ENCODE measurements around the gene ANO6. TPM values are rescaled to one million over a fixed set of nuclear protein-coding genes. Genes with fewer than 3 reads are reported as not detected.
A peak's percentile ranks its signal among the peaks of the same experiment; 100 is the strongest.

The ANO6 gene
- total RNA-seq, 1 experiment from 2014 or later, result 46.8 TPM

GRCh38 chr12:45303945-45304344 lies 88.0 kb downstream of the ANO6 start:
- ChIA-PET POLR2A (no interaction called here), CTCF (no interaction called here)
- no peak for ATAC-seq
- H3K27me3 Mint-ChIP-seq (ENCODE audit: low read depth), result no peaks in the 10 kb centered on the region
- no peaks in the 10 kb centered on the region for H3K9me3 Mint-ChIP-seq
- TF ChIP-seq ZNF671 (CRISPR knock-in tag; IDR thresholded peaks at IDR 0.05), result no peak
- TF ChIP-seq SP1 (CRISPR knock-in tag; conservative IDR thresholded peaks at IDR 0.05), result no peak
- TF ChIP-seq ATF2 (CRISPR knock-in tag; IDR thresholded peaks at IDR 0.05; ENCODE audit: borderline replicate concordance, low read depth), result no peak
- no peak for TF ChIP-seq GTF2I (CRISPR knock-in tag; conservative IDR thresholded peaks at IDR 0.05)
- TF ChIP-seq ZNF396 (CRISPR knock-in tag; IDR thresholded peaks at IDR 0.05; ENCODE audit: borderline replicate concordance), result no peak
- TF ChIP-seq ZNF232 (CRISPR knock-in tag; IDR thresholded peaks at IDR 0.05), result no peak
- TF ChIP-seq PRDM15 (CRISPR knock-in tag; IDR thresholded peaks at IDR 0.05), result no peak
- no peak for TF ChIP-seq TP53 (CRISPR knock-in tag; IDR thresholded peaks at IDR 0.05)
- TF ChIP-seq ZSCAN18 (CRISPR knock-in tag; IDR thresholded peaks at IDR 0.05), result no peak
- no peak for TF ChIP-seq ATF3 (CRISPR knock-in tag; conservative IDR thresholded peaks at IDR 0.05)
- TF ChIP-seq MXD4 (CRISPR knock-in tag; IDR thresholded peaks at IDR 0.05; ENCODE audit: borderline replicate concordance), result no peak
- no peak for TF ChIP-seq NR1H2 (CRISPR knock-in tag; IDR thresholded peaks at IDR 0.05)
- TF ChIP-seq MLX (CRISPR knock-in tag; IDR thresholded peaks at IDR 0.05), result no peak
- TF ChIP-seq IRF1 (CRISPR knock-in tag; IDR thresholded peaks at IDR 0.05), result no peak
- no peak for TF ChIP-seq ETV6 (CRISPR knock-in tag; IDR thresholded peaks at IDR 0.05)
- no peak for TF ChIP-seq USF1 (CRISPR knock-in tag; IDR thresholded peaks at IDR 0.05)
- no peak for TF ChIP-seq PRRX2 (CRISPR knock-in tag; IDR thresholded peaks at IDR 0.05)
- H3K36me3 Mint-ChIP-seq, result peaks cover 8% of the 10 kb centered on the region
- H3K27ac Mint-ChIP-seq, result peak overlapping the region; percentile 48; the same call in 1 of the 2 replicates
- peaks cover 4% of the 10 kb centered on the region for H3K4me1 Mint-ChIP-seq
- H3K4me3 Mint-ChIP-seq, result no peak overlapping the region
- DNase-seq (ENCODE audit: low spot score), result no peak

Data from WTC11 (cell line).